SK-N-SH treated with all-trans-retinoic acid at 6 μM for 48 hours (cell line): ENCODE data around the gene FAM50B.

Experiments used
- PATZ1 ChIP-seq: fragments of 250-450 bp; sonication (Bioruptor Pico); IDR thresholded peaks from 2 replicates; pipeline ENCODE4 v1.8.0; 2020; ENCODE audit warnings: mild to moderate bottlenecking, moderate library complexity, borderline replicate concordance
- SNAI2 ChIP-seq: fragments of 250-450 bp; sonication (Bioruptor Pico); IDR thresholded peaks from 2 replicates; pipeline ENCODE4 v1.5.0; 2020; ENCODE audit warnings: mild to moderate bottlenecking, moderate library complexity
- TCF4 ChIP-seq: fragments of 250-450 bp; sonication (Bioruptor Pico); IDR thresholded peaks from 2 replicates; pipeline ENCODE4 v1.8.0; 2021; ENCODE audit warnings: mild to moderate bottlenecking, moderate library complexity, borderline replicate concordance
- TOX ChIP-seq: fragments of 250-450 bp; sonication (Bioruptor Pico); IDR thresholded peaks from 2 replicates; pipeline ENCODE4 v1.8.0; 2021; ENCODE audit warnings: mild to moderate bottlenecking, moderate library complexity, borderline replicate concordance
- ZFP3 ChIP-seq: fragments of 250-450 bp; sonication (Bioruptor Pico); IDR thresholded peaks from 2 replicates; pipeline ENCODE4 v1.5.0; 2020; ENCODE audit warnings: mild to moderate bottlenecking, moderate library complexity
- ZFP30 ChIP-seq: fragments of 450-650 bp; formaldehyde crosslinking; IDR thresholded peaks from 2 replicates; pipeline ENCODE4 v1.5.0; 2022; ENCODE audit warnings: mild to moderate bottlenecking, moderate library complexity
- ZNF8 ChIP-seq: fragments of 450-650 bp; formaldehyde crosslinking; IDR thresholded peaks from 2 replicates; pipeline ENCODE4 v1.5.0; 2020; ENCODE audit warnings: mild to moderate bottlenecking, moderate library complexity
- TF ChIP-seq, protein P1 (sequence below): fragments of 250-450 bp; sonication (Bioruptor Pico); IDR thresholded peaks from 2 replicates; pipeline ENCODE4 v1.5.1; 2021; ENCODE audit warnings: mild to moderate bottlenecking, moderate library complexity
- TF ChIP-seq, protein P2 (sequence below): fragments of 250-450 bp; sonication (Bioruptor Pico); IDR thresholded peaks from 2 replicates; pipeline ENCODE4 v1.5.1; 2020; ENCODE audit warnings: low read depth, mild to moderate bottlenecking, moderate library complexity

- TF ChIP-seq ZNF8 (CRISPR knock-in tag) (no peak), ZFP3 (no peak), TCF4 (CRISPR knock-in tag) (no peak), TOX (no peak), SNAI2 (CRISPR knock-in tag) (no peak), ZFP30 (CRISPR knock-in tag) (no peak), PATZ1 (CRISPR knock-in tag) (no peak)
- TF ChIP-seq, protein P1, sequence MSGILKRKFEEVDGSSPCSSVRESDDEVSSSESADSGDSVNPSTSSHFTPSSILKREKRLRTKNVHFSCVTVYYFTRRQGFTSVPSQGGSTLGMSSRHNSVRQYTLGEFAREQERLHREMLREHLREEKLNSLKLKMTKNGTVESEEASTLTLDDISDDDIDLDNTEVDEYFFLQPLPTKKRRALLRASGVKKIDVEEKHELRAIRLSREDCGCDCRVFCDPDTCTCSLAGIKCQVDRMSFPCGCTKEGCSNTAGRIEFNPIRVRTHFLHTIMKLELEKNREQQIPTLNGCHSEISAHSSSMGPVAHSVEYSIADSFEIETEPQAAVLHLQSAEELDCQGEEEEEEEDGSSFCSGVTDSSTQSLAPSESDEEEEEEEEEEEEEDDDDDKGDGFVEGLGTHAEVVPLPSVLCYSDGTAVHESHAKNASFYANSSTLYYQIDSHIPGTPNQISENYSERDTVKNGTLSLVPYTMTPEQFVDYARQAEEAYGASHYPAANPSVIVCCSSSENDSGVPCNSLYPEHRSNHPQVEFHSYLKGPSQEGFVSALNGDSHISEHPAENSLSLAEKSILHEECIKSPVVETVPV (CRISPR knock-in tag) = no peak
- TF ChIP-seq, protein P2, sequence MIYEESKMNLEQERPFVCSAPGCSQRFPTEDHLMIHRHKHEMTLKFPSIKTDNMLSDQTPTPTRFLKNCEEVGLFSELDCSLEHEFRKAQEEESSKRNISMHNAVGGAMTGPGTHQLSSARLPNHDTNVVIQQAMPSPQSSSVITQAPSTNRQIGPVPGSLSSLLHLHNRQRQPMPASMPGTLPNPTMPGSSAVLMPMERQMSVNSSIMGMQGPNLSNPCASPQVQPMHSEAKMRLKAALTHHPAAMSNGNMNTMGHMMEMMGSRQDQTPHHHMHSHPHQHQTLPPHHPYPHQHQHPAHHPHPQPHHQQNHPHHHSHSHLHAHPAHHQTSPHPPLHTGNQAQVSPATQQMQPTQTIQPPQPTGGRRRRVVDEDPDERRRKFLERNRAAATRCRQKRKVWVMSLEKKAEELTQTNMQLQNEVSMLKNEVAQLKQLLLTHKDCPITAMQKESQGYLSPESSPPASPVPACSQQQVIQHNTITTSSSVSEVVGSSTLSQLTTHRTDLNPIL (CRISPR knock-in tag) = no peak
These were observed 49.9 kb downstream of the FAM50B start for GRCh38 chr6:3899061-3899460.
